GM10266 (cell line): ENCODE results near the gene CNIH3.

ENCODE experiments used
- DNase-seq: peaks from one replicate; pipeline ENCODE4 v3.0.0; 2012; ENCODE audit errors: extremely low spot score
- CTCF ChIP-seq: IDR thresholded peaks from 2 replicates; pipeline ENCODE4 v1.5.1; 2012; ENCODE audit warnings: mild to moderate bottlenecking, low read depth; ENCODE audit not compliant: control insufficient read depth, insufficient read depth; ENCODE audit errors: missing control alignments

The CNIH3 gene

GRCh38 chr1:224594851-224595250, 21.3 kb upstream of the CNIH3 start:
- DNase-seq, result no peak
- no peak for TF ChIP-seq CTCF

GRCh38 chr1:224605482-224606181, 10.5 kb upstream of the CNIH3 start:
- no peak for TF ChIP-seq CTCF
- DNase-seq, result no peak

- no peak for DNase-seq
- no peak for TF ChIP-seq CTCF
These were observed 8.6 kb upstream of the CNIH3 start for GRCh38 chr1:224607188-224608148.

- TF ChIP-seq CTCF, result no peak
- no peak for DNase-seq
These were observed 6.8 kb upstream of the CNIH3 start for GRCh38 chr1:224609333-224609732.

GRCh38 chr1:224612246-224612645, 3.9 kb upstream of the CNIH3 start:
- no peak for TF ChIP-seq CTCF
- no peak for DNase-seq

- DNase-seq, result no peak
- no peak for TF ChIP-seq CTCF
These were observed 2.6 kb upstream of the CNIH3 start for GRCh38 chr1:224613486-224613885.

- peak; percentile 34 for DNase-seq
- no peak for TF ChIP-seq CTCF
These were observed 766 bp downstream of the CNIH3 start for GRCh38 chr1:224616756-224617409.
